ENCODE results near the gene CHRNB1. TPM values are rescaled to one million over a fixed set of nuclear protein-coding genes. Genes with fewer than 3 reads are reported as not detected.

The CHRNB1 gene
- total RNA-seq, 1 experiment from 2014 or later, result 12.7 TPM

- Histone ChIP-seq H3K27me3 (ENCODE audit: insufficient read depth, low read length) (no peaks in the 10 kb centered on the region), H3K56ac (ENCODE audit: insufficient read length, low read depth, low read length) (no peak overlapping the region), H2BK15ac (ENCODE audit: low read depth, low read length) (no peak overlapping the region), H2BK120ac (ENCODE audit: low read depth, low read length, poor library complexity, severe bottlenecking) (no peak overlapping the region), H4K91ac (ENCODE audit: insufficient read length, low read depth, low read length) (no peak overlapping the region), H3K9ac (ENCODE audit: extremely low read depth, insufficient read length, low read length) (no peak overlapping the region), H3K9me3 (ENCODE audit: control insufficient read depth, low read depth, low read length) (no peaks in the 10 kb centered on the region), H3K79me2 (ENCODE audit: insufficient read depth, low read length) (no peaks in the 10 kb centered on the region), H2BK20ac (ENCODE audit: low read depth, low read length, poor library complexity, severe bottlenecking) (no peak overlapping the region), H3T11ph (ENCODE audit: low read length) (no peak overlapping the region), H2BK12ac (ENCODE audit: insufficient read length, low read depth, low read length) (no peak overlapping the region), H3K4me1 (ENCODE audit: insufficient read depth, low read length) (no peaks in the 10 kb centered on the region; the same call in 1 of the 2 replicates), H3K14ac (ENCODE audit: insufficient read depth, low read length) (no peak overlapping the region), H3K23ac (ENCODE audit: insufficient read length, low read depth, low read length) (no peak overlapping the region), H3K4ac (ENCODE audit: low read depth, low read length) (no peak overlapping the region), H2BK5ac (ENCODE audit: insufficient read length, low read length) (no peak overlapping the region), H2AFZ (ENCODE audit: low read length) (no peak overlapping the region), H3K23me2 (ENCODE audit: insufficient read length, low read depth, low read length, poor library complexity, severe bottlenecking) (peaks cover 5% of the 10 kb centered on the region), H3K4me2 (ENCODE audit: insufficient read depth, insufficient read length, low read length) (no peak overlapping the region), H4K5ac (ENCODE audit: insufficient read length, low read depth, low read length) (no peak overlapping the region), H2AK5ac (ENCODE audit: insufficient read length, low read length) (no peak overlapping the region), H3K18ac (ENCODE audit: insufficient read length, low read depth, low read length) (no peak overlapping the region), H4K20me1 (ENCODE audit: control insufficient read depth, insufficient read depth, insufficient read length) (no peaks in the 10 kb centered on the region), H4K8ac (replicated peaks; ENCODE audit: insufficient read length, low read depth, low read length) (no peak overlapping the region), H3K79me1 (ENCODE audit: insufficient read depth, low read depth, low read length, poor library complexity, severe bottlenecking) (no peaks in the 10 kb centered on the region), H3K27ac (ENCODE audit: insufficient read length, low read depth, low read length) (no peak overlapping the region)
- H3K36me3 Mint-ChIP-seq (ENCODE audit: insufficient read depth in 1 of 3, low read depth in 3 of 3), result peaks cover 16 to 36% (median 27%) of the 10 kb centered on the region in 3 experiments
- H3K4me3 Mint-ChIP-seq, result no peak overlapping the region; a peak in 1 of 5 replicates
- TF ChIP-seq, protein P1, sequence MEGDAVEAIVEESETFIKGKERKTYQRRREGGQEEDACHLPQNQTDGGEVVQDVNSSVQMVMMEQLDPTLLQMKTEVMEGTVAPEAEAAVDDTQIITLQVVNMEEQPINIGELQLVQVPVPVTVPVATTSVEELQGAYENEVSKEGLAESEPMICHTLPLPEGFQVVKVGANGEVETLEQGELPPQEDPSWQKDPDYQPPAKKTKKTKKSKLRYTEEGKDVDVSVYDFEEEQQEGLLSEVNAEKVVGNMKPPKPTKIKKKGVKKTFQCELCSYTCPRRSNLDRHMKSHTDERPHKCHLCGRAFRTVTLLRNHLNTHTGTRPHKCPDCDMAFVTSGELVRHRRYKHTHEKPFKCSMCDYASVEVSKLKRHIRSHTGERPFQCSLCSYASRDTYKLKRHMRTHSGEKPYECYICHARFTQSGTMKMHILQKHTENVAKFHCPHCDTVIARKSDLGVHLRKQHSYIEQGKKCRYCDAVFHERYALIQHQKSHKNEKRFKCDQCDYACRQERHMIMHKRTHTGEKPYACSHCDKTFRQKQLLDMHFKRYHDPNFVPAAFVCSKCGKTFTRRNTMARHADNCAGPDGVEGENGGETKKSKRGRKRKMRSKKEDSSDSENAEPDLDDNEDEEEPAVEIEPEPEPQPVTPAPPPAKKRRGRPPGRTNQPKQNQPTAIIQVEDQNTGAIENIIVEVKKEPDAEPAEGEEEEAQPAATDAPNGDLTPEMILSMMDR (conservative IDR thresholded peaks at IDR 0.05), result no peak
- peaks cover 0 to 2% of the 10 kb centered on the region in 2 experiments; a peak in 1 of 5 replicates for H3K9me3 Mint-ChIP-seq
- WGBS (ENCODE audit: extremely low coverage, insufficient read length, low lambda C conversion rate), result no CpG with 5 or more reads among the region's 6 CpGs
- peaks cover 18 to 38% of the 10 kb centered on the region in 2 experiments for H3K4me1 Mint-ChIP-seq
- H3K27ac Mint-ChIP-seq, result peak overlapping the region in 1 of 3 experiments; percentile 28; a peak in 1 of 7 replicates
- no peaks in the 10 kb centered on the region for H3K27me3 Mint-ChIP-seq (ENCODE audit: low read depth)
- DNase-seq, result no peak
Observed at GRCh38 chr17:7408863-7409262, 36.0 kb upstream of the CHRNB1 start.
